ENCODE results near the gene ZNF286A.
"Not testable (repeated sequence)": the region's sequence is repeated elsewhere in the genome, so short reads cannot be mapped to it uniquely, and the experiment has no call there.

Gene ZNF286A

GRCh38 chr17:15744885-15745284 is 45.3 kb downstream of the ZNF286A start:
- no peak for DNase-seq (ENCODE audit: low read depth)
- no peak overlapping the region for H3K4me3 ChIP-seq (ENCODE audit: low read length)
- no peak for TF ChIP-seq CTCF (IDR thresholded peaks at IDR 0.05; ENCODE audit: insufficient read depth, low read depth, low read length, missing control alignments)

GRCh38 chr17:15749403-15749802 is 49.9 kb downstream of the ZNF286A start:
- H3K4me3 ChIP-seq (ENCODE audit: low read length); DNase-seq (ENCODE audit: low read depth): not testable (repeated sequence)

- not testable (repeated sequence) for H3K4me3 ChIP-seq (ENCODE audit: low read length); DNase-seq (ENCODE audit: low read depth)
Observed at GRCh38 chr17:15768865-15769533, 69.4 kb downstream of the ZNF286A start.
